Esophagus (tissue), 2 donors: Measurements from ENCODE around the gene PDXDC1. TPM values are rescaled to one million over a fixed set of nuclear protein-coding genes. Genes with fewer than 3 reads are reported as not detected.
"Not testable (repeated sequence)": the region's sequence is repeated elsewhere in the genome, so short reads cannot be mapped to it uniquely, and the experiment has no call there.

Source experiments
- H3K27ac ChIP-seq, 2 donors: one replicate each; pipeline ENCODE4 v1.5.1; 2013; ENCODE audit warnings: low read depth in 2 of 2, mild to moderate bottlenecking in 2 of 2, inconsistent platforms in 1 of 2, low read length in 1 of 2, moderate library complexity in 1 of 2
- H3K27me3 ChIP-seq, 2 donors: one replicate each; pipeline ENCODE4 v1.6.1; 2013; ENCODE audit warnings: low read length in 2 of 2, control low read depth in 1 of 2, mild to moderate bottlenecking in 1 of 2; ENCODE audit not compliant: insufficient read depth in 2 of 2, control insufficient read depth in 1 of 2
- H3K36me3 ChIP-seq, 2 donors: one replicate each; pipeline ENCODE4 v1.6.1; 2013; ENCODE audit warnings: low read length in 1 of 2; ENCODE audit not compliant: control insufficient read depth in 2 of 2, insufficient read depth in 2 of 2
- H3K4me1 ChIP-seq, 2 donors: one replicate each; pipeline ENCODE4 v1.6.1; 2013; ENCODE audit warnings: low read length in 1 of 2; ENCODE audit not compliant: control insufficient read depth in 2 of 2, insufficient read depth in 2 of 2
- H3K4me3 ChIP-seq, 2 donors: one replicate each; pipeline ENCODE4 v1.5.1; 2013; ENCODE audit warnings: low read length in 2 of 2, mild to moderate bottlenecking in 2 of 2, low read depth in 1 of 2, moderate library complexity in 1 of 2
- H3K9me3 ChIP-seq, 2 donors: one replicate each; pipeline ENCODE4 v1.6.1; 2013; ENCODE audit warnings: mild to moderate bottlenecking in 2 of 2, low read depth in 1 of 2, low read length in 1 of 2, moderate library complexity in 1 of 2; ENCODE audit not compliant: control insufficient read depth in 2 of 2, insufficient read depth in 1 of 2
- WGBS, 2 donors: extraction: QIAGEN DNeasy Blood & Tissue Kit; methylation state at CpG; one replicate each; pipeline ENCODE4 v1.1.7; 2013; 5-methylcytosine and 5-hydroxymethylcytosine counted together
- polyA plus RNA-seq, 2 donors: library from polyadenylated mRNA; stranded (reverse); fragments of 200-250 nt; gene quantifications; one replicate each; pipeline ENCODE4 v1.2.3, GENCODE V29; 2013
- donor health status: healthy with polysubstance abuse.
- donor health status: Bipolar disorder and iron deficiency.

PDXDC1 gene
- polyA plus RNA-seq, 2 donors = 32.4 to 35.3 TPM

GRCh38 chr16:15179909-15180308 lies 205.1 kb downstream of the PDXDC1 start:
- H3K4me3 ChIP-seq, H3K9me3 ChIP-seq, H3K36me3 ChIP-seq, H3K27me3 ChIP-seq, H3K27ac ChIP-seq, H3K4me1 ChIP-seq: not testable (repeated sequence)
- WGBS, 2 donors = 77 to 87% methylated on average over 3 of the region's 3 CpGs

DNA sequence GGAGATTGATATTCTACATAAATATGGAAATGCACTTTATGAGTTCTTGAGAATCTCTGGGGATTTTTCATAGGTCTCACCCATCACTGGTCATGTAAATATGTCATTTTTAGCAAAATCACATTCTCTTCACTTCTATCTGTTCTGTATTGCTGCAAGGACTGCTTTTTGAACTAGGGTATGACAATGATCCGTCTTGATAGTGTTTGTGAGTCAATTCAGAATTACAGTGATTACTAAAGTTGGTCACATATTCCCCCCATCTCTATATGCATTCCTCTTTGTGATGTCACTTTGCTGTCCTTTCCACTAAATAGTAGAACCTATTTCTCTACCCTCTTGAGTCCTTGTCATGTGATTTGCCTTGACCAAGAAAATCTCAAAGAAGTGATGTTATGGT lies 206.1 kb downstream of the PDXDC1 start:
- not testable (repeated sequence) for H3K27ac ChIP-seq, H3K36me3 ChIP-seq, H3K4me3 ChIP-seq, H3K27me3 ChIP-seq, H3K4me1 ChIP-seq, H3K9me3 ChIP-seq
- 73 to 79% methylated on average over 1 of the region's 1 CpG for WGBS, 2 donors

- H3K9me3 ChIP-seq, H3K27ac ChIP-seq, H3K4me1 ChIP-seq, H3K27me3 ChIP-seq, H3K4me3 ChIP-seq, H3K36me3 ChIP-seq: not testable (repeated sequence)
- 64 to 67% methylated on average over 1 of the region's 1 CpG for WGBS, 2 donors
Measured at GRCh38 chr16:15184000-15184399, 209.2 kb downstream of the PDXDC1 start.

Other genes starting within 250 kb of the PDXDC1 start
- gene NPIPA2, start 232.5 kb upstream of the PDXDC1 start, polyA plus RNA-seq = 1 to 10 TPM; 1.9 to 6.1 TPM
- gene NOMO1, start 141.3 kb upstream of the PDXDC1 start, polyA plus RNA-seq = 10 to 100 TPM in 1 of 2 donors, 1 to 10 TPM in 1; 7.9 to 20.0 TPM
- gene NPIPA1, start 37.6 kb upstream of the PDXDC1 start, polyA plus RNA-seq = 100 to 1,000 TPM in 1 of 2 donors, 10 to 100 TPM in 1; 44.0 to 104 TPM
- 10 to 100 TPM; 27.3 to 29.6 TPM for gene NTAN1, start 81.0 kb downstream of the PDXDC1 start, polyA plus RNA-seq
- gene RRN3, start 119.2 kb downstream of the PDXDC1 start, polyA plus RNA-seq = 1 to 10 TPM; 6.1 to 9.7 TPM